Uterus (tissue), 2 donors: ENCODE results near the gene VWA8.

Experiments
- POLR2A ChIP-seq, 2 donors: fragments of 450-650 bp; IDR thresholded peaks; one replicate each; pipeline ENCODE4 v1.6.1; 2016; ENCODE audit warnings: antibody characterized with exemption in 2 of 2, mild to moderate bottlenecking in 1 of 2, moderate library complexity in 1 of 2
- TF ChIP-seq, protein P1 (sequence below), 4 experiments: fragments of 200-600 bp in 2 of 4; fragments of 450-650 bp in 2 of 4; sonication (generic) in 2 of 4; IDR thresholded peaks; one replicate each; pipeline ENCODE4 v1.5.1; 2016 to 2019; ENCODE audit warnings: antibody characterized with exemption in 4 of 4, mild to moderate bottlenecking in 2 of 4, moderate library complexity in 1 of 4

DNA sequence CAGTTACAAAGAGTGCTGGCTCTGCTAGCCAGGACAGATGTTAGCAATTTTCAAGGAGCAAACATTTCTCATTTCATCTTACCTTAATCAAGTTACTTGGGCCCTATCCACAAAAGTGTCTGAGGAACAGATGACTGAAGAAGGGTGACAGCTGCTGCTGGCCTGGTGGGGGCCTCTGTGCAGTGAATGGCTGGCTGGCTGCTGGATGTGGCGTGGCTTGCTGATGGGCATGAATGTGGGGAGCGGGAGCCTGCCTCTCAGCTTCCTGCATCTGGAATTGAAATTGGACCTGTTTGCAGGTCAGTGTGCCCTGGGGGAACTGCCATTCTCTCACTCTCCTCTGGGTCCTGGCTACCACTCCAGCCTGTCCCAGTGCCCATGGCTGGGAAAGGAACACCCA lies 408.9 kb downstream of the VWA8 start:
- TF ChIP-seq, protein P1, sequence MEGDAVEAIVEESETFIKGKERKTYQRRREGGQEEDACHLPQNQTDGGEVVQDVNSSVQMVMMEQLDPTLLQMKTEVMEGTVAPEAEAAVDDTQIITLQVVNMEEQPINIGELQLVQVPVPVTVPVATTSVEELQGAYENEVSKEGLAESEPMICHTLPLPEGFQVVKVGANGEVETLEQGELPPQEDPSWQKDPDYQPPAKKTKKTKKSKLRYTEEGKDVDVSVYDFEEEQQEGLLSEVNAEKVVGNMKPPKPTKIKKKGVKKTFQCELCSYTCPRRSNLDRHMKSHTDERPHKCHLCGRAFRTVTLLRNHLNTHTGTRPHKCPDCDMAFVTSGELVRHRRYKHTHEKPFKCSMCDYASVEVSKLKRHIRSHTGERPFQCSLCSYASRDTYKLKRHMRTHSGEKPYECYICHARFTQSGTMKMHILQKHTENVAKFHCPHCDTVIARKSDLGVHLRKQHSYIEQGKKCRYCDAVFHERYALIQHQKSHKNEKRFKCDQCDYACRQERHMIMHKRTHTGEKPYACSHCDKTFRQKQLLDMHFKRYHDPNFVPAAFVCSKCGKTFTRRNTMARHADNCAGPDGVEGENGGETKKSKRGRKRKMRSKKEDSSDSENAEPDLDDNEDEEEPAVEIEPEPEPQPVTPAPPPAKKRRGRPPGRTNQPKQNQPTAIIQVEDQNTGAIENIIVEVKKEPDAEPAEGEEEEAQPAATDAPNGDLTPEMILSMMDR (IDR thresholded peaks at IDR 0.05) = no peak
- TF ChIP-seq POLR2A (IDR thresholded peaks at IDR 0.05) = no peak
